ENCODE measurements around the gene MAD2L1BP.
"Not testable (repeated sequence)": the region's sequence is repeated elsewhere in the genome, so short reads cannot be mapped to it uniquely, and the experiment has no call there.

MAD2L1BP gene

DNA sequence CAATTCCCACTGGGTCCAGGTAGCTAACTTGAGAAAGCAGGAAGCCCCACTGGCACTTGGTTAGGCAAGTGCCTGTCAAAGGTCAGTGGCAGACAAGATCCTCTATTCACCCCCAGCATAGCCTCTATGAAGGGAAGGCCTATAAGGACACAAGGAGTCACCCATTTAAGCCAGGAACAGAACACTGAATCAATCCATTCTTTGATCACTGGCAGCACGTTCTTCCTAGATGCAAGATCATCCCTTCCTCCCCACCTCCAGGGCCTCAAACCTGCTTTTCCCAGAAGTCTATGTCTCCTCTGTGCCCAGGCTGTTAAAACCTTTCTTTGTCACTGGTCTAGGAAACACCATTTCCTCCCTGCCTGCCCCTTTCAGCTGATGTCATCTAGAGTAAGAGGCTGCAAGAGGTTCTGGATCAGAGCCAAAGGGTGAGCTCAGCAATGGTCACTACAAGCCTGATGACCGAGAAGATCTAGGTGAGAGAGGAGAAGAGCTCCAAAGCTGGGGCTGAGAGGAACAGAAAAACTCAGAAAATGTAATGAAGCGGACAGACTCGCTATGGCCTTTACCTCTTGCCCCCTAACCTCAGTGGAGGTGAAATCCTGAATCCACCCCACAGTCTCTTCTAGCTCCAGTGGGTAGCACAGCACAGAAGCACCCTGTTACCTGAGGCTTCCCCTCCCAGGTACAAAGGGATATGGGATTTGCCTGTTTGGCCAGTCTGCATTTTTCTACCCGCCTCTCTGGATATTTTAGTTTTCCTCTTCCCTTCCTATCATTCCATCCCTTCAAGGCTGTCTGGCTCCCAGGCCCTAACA is 8.4 kb upstream of the MAD2L1BP start:
- no peak for DNase-seq

DNA sequence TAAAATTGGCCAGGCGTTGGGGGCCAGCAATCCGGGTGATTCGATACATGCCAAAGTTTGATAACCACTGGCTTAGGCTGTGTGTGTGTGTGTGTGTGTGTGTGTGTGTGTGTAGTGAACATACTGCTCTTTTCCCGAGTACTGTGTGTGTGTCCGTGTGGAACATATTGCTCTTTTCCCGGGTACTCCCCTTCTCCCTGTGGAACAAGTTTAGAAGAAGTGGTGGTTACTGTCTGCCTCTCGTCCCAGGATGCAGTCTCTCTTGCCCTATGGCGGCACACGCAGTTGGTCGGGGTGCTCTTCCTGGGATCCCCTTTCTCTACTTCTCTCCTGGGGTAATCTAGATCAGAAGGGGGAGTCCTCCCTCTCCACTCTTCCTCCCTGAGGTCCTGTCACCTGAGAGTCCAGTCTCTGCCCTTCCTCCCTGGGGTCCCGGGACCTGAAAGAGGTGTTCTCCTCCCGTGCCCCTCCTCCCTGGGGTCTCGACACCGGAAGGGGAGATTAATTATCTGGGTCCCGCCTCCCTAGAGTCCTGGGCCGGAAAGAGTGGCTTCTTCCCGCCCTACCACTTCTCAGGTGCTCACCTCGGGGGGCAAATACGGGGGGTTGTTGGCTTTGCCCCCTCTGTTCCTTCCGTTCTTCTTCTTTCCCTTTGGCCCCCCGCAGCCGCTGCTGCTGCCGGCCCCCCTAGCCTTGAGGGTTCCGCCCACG is 7.1 kb upstream of the MAD2L1BP start:
- no peak for DNase-seq

DNA sequence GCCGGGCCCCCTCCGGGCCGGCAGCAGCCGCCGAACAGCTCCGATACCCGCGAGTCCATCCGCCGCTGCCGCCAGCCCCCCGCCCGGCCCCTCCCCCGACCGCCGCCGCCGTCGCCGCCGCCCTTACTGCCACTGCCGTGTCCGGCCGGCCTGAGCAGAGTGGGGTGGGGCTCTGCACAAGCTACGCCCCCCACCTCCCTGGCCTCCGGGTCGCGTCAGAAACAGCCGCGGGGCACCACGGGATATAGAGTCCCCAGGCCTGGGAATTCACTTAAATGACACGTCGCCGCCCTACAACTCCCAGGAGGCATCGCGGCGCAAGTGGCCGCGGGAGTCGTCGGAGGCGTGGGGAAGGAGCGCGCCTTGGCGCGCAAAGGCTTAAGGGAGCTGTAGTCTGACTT is 6.5 kb upstream of the MAD2L1BP start, which contains the start of gene GTPBP2:
TSS of gene GTPBP2 (minus strand) at position 161 of the 401 bp plus-strand sequence. CDS start at position 59, 102 bp downstream.
- DNase-seq = peak; percentile 90

DNA sequence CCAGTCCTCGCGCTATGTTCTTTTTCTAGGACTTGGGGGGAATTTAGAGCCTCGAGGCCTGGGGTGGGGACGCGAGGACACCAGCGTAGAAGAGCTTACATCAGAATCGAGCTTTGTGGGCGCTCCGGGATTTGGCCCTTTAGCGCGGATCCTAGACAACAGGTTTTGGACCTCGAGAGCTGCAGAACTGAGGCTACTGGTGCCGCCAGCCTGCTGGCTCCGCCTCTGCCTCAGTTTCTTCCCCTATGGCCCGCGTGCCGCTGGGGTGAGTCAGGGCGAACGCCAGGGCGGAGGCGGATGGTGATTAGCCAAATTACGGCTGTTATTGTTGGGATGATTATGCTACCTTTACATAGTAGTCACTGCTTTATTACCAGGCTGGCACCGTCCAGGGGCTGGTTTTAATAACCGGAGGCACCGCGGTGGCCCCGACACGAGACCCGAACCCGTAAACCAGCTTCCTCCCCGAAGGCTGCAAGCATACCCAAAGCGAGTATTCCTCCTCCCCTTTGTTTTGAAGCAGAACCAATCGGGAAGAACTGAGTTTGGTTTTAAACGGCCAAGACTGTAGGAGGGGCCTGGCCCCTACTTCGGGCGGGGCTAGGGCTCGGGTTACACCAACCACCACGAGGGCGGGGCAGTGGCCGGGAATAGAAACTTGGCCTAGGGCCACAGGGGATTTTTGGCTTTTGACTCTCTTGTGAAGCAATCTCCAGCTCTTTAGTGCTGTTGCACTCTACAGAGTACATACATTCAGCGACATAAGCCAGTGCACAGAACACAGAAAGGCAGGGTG is 5.9 kb upstream of the MAD2L1BP start:
- DNase-seq = peak; percentile 88

DNA sequence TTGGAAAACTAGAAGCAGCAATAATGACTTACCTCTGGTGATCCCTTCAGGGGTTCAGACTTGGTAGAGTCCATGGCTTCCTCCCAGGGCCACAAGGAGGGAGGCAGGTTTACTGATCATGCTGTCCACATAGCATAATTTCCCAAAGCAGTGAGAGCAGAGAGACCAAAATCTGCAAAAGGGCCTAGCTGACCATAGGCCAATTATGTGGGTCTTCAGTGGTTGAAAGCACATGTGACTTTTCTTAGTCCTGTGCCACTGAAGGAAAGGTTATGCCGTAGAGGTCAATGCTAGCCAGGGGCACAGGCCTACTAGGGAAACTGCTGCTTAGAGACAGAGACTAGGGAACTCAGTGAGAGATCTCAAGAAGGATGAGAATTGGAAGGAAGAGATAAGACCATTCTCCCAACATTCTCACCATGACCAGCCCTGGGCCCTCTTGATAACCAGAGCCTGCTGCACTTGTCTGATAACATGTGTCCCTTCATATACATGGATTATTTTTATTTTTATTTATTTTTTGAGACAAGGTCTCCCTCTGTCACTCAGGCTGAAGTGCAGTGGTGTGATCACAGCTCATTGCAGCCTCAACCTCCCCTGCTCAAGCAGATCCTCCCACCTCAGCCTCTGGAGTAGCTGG is 4.5 kb upstream of the MAD2L1BP start:
- DNase-seq = no peak

DNA sequence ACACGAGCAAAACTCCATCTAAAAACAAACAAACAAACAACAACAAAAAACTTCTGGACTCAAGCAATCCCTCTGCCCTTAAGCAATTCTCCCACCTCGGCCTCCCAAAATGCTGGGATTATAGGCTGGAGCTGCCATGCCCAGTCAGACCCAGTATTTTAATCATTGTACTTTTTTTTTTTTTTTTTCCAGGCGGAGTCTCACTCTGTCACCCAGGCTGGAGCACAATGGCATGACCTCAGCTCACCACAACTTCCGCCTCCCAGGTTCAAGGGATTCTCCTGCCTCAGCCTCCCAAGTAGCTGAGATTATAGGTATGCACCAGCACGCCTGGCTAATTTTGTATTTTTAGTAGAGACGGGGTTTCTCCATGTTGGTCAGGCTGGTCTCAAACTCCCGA is 2.6 kb upstream of the MAD2L1BP start:
- not testable (repeated sequence) for DNase-seq

DNA sequence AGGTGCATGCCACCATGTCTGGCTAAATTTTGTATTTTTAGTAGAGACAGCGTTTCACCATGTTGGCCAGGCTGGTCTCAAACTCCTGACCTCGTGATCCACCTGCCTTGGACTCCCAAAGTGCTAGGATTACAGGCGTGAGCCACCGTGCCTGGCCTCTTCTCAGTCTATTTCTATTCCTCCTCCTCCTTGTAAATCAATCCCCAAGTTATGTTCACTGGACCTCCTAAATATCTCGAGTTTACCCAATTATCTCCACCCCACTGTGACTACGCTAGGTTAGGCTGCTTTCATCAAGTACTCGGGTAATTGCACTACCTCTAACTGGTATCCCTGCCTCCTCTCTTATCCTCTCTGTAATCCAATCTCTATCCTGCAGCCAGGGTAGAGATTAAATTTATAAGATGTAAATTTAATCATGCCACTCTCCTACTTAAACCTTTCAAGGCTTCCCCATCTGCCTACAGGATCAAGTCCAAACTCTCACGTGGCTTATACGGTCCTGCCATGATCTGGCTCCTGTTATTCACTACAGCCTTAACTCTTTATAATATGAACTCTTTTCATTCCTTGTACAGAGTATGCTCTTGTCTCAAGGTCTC is 837 bp upstream of the MAD2L1BP start:
- no peak for DNase-seq

DNA sequence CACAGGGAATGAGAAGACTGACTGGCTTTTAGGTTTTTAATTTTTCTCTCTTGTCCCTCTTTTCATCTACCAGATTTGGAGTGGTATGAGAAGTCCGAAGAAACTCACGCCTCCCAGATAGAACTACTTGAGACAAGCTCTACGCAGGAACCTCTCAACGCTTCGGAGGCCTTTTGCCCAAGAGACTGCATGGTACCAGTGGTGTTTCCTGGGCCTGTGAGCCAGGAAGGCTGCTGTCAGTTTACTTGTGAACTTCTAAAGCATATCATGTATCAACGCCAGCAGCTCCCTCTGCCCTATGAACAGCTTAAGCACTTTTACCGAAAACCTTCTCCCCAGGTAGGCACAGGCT is 644 bp downstream of the MAD2L1BP start:
- DNase-seq = no peak

DNA sequence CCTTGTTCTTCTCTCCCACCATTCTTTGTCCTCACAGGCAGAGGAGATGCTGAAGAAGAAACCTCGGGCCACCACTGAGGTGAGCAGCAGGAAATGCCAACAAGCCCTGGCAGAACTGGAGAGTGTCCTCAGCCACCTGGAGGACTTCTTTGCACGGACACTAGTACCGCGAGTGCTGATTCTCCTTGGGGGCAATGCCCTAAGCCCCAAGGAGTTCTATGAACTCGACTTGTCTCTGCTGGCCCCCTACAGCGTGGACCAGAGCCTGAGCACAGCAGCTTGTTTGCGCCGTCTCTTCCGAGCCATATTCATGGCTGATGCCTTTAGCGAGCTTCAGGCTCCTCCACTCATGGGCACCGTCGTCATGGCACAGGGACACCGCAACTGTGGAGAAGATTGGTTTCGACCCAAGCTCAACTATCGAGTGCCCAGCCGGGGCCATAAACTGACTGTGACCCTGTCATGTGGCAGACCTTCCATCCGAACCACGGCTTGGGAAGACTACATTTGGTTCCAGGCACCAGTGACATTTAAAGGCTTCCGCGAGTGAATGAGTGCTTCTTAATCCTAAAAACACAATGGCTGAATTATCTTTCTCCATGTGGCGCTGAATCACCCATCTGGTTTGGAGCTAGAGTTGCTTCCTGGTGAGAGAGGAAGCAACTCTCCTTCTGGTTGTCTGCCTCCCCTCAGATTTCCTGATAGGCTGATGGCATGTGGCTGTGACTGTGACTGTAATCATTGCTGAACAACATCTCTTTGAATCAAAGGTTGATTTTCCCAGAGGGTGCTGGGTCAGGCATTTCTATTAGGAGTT is 4.6 kb downstream of the MAD2L1BP start:
- no peak for DNase-seq

DNA sequence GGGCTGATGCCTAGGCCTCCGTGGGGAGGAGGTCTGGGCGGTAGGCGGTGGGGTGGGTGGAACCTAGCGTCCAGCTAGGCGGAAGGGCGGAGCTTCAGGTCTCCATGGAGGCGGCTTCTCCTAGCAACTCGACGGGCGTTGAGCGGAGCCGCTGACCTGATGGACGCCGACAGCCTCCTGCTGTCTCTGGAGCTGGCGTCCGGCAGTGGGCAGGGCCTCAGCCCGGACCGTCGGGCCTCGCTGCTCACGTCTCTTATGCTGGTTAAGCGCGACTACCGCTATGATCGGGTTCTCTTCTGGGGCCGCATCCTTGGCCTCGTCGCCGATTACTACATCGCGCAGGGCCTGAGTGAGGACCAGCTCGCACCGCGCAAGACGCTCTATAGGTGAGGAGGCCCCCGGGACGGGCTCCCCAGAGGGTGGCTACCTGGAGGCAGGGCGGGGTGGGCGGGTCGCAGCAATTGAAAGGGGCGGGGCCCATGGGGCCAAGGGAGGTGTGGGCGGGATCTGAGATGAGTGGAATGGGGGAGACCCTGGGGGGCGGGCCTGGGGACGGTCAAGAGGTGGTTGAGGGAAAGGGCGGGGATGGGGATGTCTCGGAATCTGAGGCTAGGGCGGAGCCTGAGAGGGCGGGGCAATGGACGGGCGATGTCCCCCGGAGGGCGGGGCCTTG is 9.4 kb downstream of the MAD2L1BP start, which contains the start of gene RSPH9:
TSS of gene RSPH9 (plus strand) at position 97 of the 673 bp plus-strand sequence. CDS start at position 160, 63 bp downstream.
- no peak for DNase-seq

DNA sequence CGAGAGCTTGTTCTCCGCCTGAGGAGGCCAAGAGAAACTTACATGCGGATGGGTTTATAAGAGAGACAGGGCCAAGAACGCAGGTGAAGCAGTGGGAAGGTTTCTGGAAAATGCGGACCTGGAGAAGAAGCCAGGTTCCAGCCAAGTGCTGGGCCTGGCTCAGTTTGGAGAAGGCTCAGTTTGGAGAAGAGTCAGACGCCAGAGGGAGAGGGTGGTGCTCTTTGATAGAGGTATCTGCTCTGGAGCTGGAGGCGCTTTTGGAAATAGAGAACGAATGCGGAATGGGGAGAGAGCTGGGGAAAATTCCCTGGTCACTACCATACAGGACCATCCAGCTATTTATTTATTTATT is 9.9 kb downstream of the MAD2L1BP start:
- DNase-seq = no peak

DNA sequence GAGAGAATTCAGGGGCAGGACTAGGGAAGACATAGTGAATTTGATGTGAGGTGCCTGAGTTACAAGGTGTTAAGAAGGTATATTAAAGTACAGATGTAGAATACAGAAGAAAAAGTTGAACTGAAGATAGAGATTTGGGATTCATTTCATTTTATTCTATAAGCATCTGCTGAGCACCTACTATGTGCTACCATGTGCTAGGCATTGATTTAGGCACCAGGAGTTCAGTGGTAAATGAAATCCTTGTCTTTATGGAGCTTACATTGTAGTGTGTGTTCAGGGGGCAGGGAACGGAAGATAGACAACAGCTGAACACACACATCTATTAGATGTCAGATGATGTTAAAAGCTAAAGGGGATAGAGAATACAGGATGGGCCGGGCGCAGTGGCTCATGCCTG is 12.0 kb downstream of the MAD2L1BP start:
- no peak for DNase-seq

DNA sequence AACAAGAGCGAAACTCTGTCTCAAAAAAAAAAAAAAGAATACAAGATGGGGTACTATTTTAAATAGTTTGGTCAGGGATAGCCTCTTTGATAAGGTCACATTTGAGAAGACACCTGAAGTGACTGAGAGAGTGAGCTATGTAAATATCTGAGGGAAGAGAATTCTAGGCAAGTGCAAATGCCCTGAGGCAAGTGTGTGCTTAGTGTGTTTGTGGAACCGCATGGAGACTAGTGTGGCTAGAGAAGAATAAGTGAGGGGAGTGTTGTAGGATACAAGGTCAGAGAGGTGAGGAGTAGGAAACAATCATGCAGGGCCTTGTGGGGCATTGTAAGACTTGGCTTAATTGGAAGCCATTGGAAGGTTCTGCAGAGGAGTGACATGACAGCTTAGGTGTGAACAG is 12.6 kb downstream of the MAD2L1BP start:
- DNase-seq = no peak

DNA sequence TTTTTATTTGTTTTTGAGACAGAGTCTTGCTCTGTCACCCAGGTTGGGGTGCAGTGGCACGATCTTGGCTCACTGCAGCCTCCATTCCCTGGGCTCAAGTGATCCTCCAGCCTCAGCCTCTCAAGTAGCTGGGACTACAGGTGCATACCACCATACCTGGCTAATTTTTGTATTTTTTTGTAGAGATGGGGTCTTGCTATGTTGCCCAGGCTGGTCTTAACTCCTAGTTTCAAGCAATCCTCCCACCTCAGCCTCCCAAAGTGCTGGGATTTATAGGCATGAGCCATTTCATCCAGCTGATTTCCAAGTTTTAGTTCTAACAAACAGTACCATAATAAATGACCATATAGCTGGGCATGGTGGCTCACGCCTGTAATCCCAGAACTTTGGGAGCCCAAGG is 17.2 kb downstream of the MAD2L1BP start:
- not testable (repeated sequence) for DNase-seq

DNA sequence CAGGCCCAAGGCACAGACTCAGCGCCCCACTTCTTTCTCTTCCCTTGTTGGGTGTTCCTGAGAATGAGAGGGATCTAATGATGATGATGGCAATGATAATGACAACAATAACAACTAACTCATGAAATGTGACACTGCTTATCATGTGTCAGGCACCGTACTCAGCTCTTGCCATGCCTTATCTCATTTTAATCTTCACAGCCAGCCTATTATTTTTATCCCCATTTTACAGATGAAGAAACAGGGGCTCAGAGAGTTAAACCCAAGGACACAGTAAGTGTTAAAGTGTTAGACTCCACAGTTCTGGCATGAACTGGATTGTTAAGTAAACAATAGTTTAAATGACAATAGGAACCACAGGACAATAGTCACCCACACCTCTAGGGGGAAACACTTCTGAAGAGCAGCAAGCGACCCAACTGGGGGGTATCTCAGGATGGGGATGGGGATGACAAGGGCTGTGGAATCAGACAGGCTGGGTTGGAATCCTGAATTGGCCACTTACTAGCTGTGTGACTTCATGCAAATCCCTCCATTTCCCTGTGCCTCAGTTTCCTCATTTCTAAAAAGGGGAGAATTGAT is 21.7 kb downstream of the MAD2L1BP start:
- no peak for DNase-seq

DNA sequence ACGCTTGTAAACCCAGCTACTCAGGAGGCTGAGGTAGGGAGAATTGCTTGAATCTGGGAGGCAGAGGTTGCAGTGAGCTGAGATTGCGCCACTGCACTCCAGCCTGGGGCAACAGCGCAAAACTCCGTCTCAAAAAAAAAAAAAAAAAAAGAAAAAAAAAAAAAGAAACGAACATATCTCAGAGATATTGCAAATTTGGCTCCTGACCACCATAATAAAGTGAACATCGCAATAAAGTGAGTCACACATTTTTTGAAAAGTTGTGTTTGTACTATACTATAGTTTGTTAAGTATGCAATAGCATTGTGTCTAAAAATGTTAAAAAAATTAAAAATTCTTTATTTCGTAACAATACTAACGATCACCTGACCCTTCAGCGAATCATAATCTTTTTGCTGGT is 22.5 kb downstream of the MAD2L1BP start:
- DNase-seq = no peak

DNA sequence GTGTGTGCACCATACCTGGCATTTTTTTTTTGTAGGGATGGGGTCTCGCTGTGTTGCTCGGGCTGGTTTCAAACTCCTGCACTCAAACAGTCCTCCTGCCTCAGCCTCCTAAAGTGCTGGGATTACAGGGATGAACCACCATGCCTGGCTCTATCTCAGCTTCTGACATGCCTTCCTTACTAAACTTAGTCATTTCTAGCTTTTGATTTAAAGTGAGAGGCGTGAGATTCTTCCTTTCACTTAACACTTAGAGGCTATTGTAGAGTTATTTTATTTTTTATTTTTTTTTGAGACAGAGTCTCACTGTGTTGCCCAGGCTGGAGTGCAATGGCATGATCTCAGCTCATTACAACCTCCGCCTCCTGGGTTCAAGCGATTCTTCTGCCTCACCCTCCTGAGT is 27.3 kb downstream of the MAD2L1BP start:
- not testable (repeated sequence) for DNase-seq

DNA sequence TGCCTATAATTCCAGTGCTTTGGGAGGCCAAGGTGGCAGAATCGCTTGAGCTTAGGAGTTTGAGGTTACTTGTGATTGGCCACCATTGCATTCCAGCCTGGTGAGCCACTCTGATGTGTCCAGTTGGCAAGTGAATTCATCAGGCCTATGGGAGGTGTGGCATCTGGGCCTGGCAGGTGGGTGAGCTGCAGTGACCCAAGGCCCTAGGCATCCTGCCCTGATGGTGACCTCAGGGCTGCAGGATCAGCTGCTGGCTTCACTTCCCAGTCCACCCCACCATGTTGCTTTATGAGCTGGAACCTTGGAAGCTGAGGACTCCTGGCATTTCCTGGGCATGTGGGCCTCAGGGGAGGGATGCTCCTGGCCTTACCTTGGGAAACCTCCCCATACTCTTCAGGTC is 29.7 kb downstream of the MAD2L1BP start:
- no peak for DNase-seq

DNA sequence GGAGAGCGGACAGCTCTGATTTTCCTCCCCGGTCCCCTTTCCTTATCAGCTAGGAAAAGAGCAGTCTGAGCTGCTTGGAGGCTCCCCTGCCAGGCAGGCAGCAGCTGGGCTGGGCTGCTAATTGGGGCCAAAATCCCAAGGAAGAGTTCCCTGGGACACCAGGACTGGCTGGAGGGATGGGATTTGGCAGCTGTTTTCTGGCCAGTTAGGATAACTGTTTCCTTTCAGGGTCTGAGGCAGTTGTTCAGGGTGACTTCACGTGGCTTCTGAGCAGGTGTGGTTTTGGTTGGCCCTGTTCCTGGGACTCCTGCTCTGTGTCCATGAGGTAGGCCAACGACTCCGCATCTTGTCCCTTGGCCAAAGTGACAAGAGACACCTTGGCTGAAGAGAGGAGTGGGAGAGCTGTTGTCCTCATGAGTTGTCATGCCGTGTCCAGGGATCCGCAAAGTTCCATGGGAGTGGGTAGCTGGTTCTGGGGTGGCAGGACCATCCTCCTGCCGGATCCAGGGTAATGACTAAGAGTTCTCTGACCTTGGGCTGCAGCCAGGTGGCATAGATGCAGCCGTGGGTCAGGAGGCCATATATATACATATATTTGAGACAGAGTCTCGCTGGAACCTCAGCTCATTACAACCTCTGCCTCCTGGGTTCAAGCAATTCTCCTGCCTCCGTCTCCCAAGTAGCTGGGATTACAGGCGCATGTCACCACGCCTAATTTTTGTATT is 30.7 kb downstream of the MAD2L1BP start:
- no peak for DNase-seq
